ENCODE results near the gene CHCHD6.

GRCh38 chr3:126901631-126902030, 197.6 kb downstream of the CHCHD6 start:
- TF ChIP-seq, protein P1, sequence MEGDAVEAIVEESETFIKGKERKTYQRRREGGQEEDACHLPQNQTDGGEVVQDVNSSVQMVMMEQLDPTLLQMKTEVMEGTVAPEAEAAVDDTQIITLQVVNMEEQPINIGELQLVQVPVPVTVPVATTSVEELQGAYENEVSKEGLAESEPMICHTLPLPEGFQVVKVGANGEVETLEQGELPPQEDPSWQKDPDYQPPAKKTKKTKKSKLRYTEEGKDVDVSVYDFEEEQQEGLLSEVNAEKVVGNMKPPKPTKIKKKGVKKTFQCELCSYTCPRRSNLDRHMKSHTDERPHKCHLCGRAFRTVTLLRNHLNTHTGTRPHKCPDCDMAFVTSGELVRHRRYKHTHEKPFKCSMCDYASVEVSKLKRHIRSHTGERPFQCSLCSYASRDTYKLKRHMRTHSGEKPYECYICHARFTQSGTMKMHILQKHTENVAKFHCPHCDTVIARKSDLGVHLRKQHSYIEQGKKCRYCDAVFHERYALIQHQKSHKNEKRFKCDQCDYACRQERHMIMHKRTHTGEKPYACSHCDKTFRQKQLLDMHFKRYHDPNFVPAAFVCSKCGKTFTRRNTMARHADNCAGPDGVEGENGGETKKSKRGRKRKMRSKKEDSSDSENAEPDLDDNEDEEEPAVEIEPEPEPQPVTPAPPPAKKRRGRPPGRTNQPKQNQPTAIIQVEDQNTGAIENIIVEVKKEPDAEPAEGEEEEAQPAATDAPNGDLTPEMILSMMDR (IDR thresholded peaks at IDR 0.05 in 2 of 3, conservative IDR thresholded peaks at IDR 0.05 in 1 of 3; ENCODE audit: borderline replicate concordance in 1 of 3, insufficient read depth in 1 of 3, low read depth in 2 of 3, low read length in 2 of 3): no peak
- no peak for TF ChIP-seq POLR2A (IDR thresholded peaks at IDR 0.05; ENCODE audit: borderline replicate concordance, extremely low read depth, insufficient read depth, insufficient read length)
- TF ChIP-seq, protein P2, sequence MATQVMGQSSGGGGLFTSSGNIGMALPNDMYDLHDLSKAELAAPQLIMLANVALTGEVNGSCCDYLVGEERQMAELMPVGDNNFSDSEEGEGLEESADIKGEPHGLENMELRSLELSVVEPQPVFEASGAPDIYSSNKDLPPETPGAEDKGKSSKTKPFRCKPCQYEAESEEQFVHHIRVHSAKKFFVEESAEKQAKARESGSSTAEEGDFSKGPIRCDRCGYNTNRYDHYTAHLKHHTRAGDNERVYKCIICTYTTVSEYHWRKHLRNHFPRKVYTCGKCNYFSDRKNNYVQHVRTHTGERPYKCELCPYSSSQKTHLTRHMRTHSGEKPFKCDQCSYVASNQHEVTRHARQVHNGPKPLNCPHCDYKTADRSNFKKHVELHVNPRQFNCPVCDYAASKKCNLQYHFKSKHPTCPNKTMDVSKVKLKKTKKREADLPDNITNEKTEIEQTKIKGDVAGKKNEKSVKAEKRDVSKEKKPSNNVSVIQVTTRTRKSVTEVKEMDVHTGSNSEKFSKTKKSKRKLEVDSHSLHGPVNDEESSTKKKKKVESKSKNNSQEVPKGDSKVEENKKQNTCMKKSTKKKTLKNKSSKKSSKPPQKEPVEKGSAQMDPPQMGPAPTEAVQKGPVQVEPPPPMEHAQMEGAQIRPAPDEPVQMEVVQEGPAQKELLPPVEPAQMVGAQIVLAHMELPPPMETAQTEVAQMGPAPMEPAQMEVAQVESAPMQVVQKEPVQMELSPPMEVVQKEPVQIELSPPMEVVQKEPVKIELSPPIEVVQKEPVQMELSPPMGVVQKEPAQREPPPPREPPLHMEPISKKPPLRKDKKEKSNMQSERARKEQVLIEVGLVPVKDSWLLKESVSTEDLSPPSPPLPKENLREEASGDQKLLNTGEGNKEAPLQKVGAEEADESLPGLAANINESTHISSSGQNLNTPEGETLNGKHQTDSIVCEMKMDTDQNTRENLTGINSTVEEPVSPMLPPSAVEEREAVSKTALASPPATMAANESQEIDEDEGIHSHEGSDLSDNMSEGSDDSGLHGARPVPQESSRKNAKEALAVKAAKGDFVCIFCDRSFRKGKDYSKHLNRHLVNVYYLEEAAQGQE (IDR thresholded peaks at IDR 0.05; ENCODE audit: low read depth): no peak
- TF ChIP-seq ELF1 (IDR thresholded peaks at IDR 0.05; ENCODE audit: borderline replicate concordance, low read depth): no peak
- TF ChIP-seq, protein P3, sequence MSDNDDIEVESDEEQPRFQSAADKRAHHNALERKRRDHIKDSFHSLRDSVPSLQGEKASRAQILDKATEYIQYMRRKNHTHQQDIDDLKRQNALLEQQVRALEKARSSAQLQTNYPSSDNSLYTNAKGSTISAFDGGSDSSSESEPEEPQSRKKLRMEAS (IDR thresholded peaks at IDR 0.05): no peak
- no peak for TF ChIP-seq RAD21 (IDR thresholded peaks at IDR 0.05; ENCODE audit: low read depth)
- TF ChIP-seq ATF3 (IDR thresholded peaks at IDR 0.05): no peak

All from HCT116 (cell line).